GM19372 (cell line): ENCODE data around the gene TMEM63C.

ENCODE experiments used
- ATAC-seq: cut with Tn5 transposase; IDR thresholded peaks from one replicate; pipeline ENCODE4 v1.9.1; 2021; ENCODE audit warnings: mild to moderate bottlenecking, low read depth, moderate library complexity; ENCODE audit not compliant: unreplicated experiment

The TMEM63C gene

GRCh38 chr14:77181603-77182437 lies at the start of gene TMEM63C:
Gene TMEM63C, plus strand, starts transcription at chr14:77181798. Its CDS starts 37,016 bp downstream, at chr14:77218814.
- peak; percentile 65 for ATAC-seq

- no peak for ATAC-seq
Observed at GRCh38 chr14:77131871-77132486, 49.6 kb upstream of the TMEM63C start.

- no peak for ATAC-seq
Observed at GRCh38 chr14:77133720-77134338, 47.8 kb upstream of the TMEM63C start.

GRCh38 chr14:77139022-77139421 lies 42.6 kb upstream of the TMEM63C start:
- ATAC-seq: no peak

GRCh38 chr14:77139540-77140358 lies 41.8 kb upstream of the TMEM63C start:
- no peak for ATAC-seq

GRCh38 chr14:77140359-77141213 lies 41.0 kb upstream of the TMEM63C start:
- no peak for ATAC-seq

GRCh38 chr14:77141214-77142004 lies 40.2 kb upstream of the TMEM63C start, which contains the start of gene ZDHHC22:
Gene ZDHHC22, minus strand, starts transcription at chr14:77141791. Its CDS starts 2,053 bp downstream, at chr14:77139738.
- no peak for ATAC-seq

- ATAC-seq: no peak
Observed at GRCh38 chr14:77142005-77142800, 39.4 kb upstream of the TMEM63C start.

GRCh38 chr14:77143071-77143470 lies 38.5 kb upstream of the TMEM63C start:
- ATAC-seq: no peak

GRCh38 chr14:77144412-77145115 lies 37.0 kb upstream of the TMEM63C start:
- ATAC-seq: no peak

GRCh38 chr14:77145975-77146740 lies 35.4 kb upstream of the TMEM63C start:
- no peak for ATAC-seq

- no peak for ATAC-seq
Observed at GRCh38 chr14:77148510-77149231, 32.9 kb upstream of the TMEM63C start.

GRCh38 chr14:77151245-77151644 lies 30.4 kb upstream of the TMEM63C start:
- no peak for ATAC-seq

- ATAC-seq: no peak
Observed at GRCh38 chr14:77151918-77152588, 29.5 kb upstream of the TMEM63C start.

GRCh38 chr14:77153802-77154201 lies 27.8 kb upstream of the TMEM63C start:
- no peak for ATAC-seq
